ENCODE results near the gene TMEM255B. TPM values are rescaled to one million over a fixed set of nuclear protein-coding genes. Genes with fewer than 3 reads are reported as not detected.
"Not testable (repeated sequence)": the region's sequence is repeated elsewhere in the genome, so short reads cannot be mapped to it uniquely, and the experiment has no call there.

Gene TMEM255B
- total RNA-seq (2014; rRNA removed; shearing (Covaris generic)), result not detected in 2 replicates

DNA sequence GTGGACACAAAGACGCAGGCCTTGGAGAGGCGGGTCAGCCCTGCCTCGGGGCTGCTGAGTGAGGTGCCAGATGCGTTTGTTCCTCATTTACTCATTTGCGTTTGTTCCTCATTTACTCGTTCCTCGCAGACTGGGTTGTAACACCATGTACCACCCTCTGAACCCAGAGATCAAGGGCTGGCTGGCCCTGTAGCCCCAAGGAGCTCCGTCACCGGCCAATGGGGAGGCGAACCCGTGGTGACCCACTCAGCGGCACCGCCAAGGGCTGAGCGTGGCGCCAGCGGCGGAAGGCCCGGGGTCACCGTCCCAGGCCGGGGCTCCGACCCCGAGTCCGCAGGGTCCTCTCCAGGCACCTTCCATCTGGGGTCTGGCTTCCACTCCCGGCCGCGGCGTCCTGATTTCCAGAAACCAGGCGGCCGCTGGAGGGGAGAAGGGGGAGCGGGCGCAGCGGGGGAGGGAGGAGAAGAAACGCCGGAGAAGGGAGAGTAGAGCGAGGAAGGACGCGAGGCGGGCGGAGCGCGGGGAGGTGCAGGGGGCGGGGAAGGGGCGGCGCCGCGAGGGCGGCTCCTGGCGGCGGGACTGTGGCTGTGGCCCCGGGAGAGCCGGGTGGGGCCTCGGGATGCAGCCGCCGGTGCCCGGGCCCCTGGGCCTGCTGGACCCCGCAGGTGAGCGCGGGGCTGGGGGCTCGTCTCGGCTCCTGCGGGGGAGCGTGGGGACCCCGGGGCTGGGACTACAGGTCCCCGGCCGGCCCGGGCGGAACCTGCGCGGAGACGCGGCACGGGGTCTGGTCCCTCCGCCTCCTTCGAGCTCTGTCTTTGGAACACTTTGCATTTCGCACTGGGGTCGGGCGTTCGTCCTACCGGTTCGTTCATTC, at the start of gene TMEM255B:
Gene TMEM255B, plus strand, starts transcription at position 576 of the 874 bp plus-strand sequence. Its CDS starts 44 bp downstream, at position 620.
- Histone ChIP-seq H3K9me3 (replicated peaks) (no peaks in the 10 kb centered on the region), H3K4me3 (peak within 1 kb of the TSS; percentile 61), H3K27me3 (peaks cover 9% of the 10 kb centered on the region), H3K27ac (no peak within 1 kb of the TSS), H3K36me3 (no peaks in the 10 kb centered on the region), H3K4me1 (no peaks in the 10 kb centered on the region)
- DNase-seq, result peak; percentile 69 to 73

DNA sequence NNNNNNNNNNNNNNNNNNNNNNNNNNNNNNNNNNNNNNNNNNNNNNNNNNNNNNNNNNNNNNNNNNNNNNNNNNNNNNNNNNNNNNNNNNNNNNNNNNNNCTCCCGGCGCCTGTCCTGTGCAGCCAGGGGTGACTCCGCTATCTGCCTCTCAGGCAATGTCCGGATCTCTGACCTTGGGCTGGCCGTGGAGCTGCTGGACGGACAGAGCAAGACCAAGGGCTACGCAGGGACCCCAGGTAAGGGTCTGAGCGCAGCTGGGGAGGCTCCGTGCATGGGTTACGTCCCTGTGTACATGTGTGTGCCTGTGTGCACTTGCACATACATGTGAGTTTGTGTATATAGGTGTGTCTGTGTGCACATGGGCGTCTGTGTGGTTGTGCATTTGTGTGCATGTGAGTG, 36.1 kb upstream of the TMEM255B start:
- no peaks in the 10 kb centered on the region for H3K4me1 ChIP-seq
- H3K36me3 ChIP-seq, result no peaks in the 10 kb centered on the region
- no peak overlapping the region for H3K4me3 ChIP-seq
- H3K27me3 ChIP-seq, result no peaks in the 10 kb centered on the region
- DNase-seq, result no peak
- no peak overlapping the region for H3K27ac ChIP-seq
- H3K9me3 ChIP-seq (replicated peaks), result no peaks in the 10 kb centered on the region

DNA sequence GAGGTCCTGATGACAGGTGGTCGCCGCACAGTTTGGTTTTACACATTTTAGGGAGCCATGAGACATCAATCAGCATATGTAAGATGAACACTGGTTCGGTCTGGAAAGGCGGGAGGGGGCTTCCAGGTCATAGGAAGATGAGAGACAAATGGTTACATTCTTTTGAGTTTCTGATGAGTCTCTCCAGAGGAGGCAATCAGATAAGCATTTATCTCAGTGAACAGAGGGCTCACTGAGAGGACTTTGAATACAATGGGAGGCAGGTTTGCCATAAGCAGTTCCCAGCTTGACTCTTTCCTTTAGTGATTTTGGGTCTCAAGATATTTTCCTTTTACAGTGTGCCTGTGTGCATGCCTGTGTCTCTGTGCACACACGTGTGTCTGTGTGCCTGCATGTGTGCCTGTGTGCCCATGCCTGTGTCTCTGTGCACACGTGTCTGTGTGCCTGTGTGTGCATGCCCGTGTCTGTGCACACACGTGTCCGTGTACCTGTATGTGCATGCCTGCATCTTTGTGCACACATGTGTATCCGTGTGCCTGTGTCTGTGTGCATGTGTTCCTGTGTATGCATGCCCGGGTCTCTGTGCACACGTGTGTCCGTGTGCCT, 35.5 kb upstream of the TMEM255B start:
- no peak for DNase-seq
- no peak overlapping the region for H3K27ac ChIP-seq
- no peaks in the 10 kb centered on the region for H3K27me3 ChIP-seq
- H3K4me1 ChIP-seq, result no peaks in the 10 kb centered on the region
- H3K36me3 ChIP-seq, result no peaks in the 10 kb centered on the region
- no peaks in the 10 kb centered on the region for H3K9me3 ChIP-seq (replicated peaks)
- no peak overlapping the region for H3K4me3 ChIP-seq

DNA sequence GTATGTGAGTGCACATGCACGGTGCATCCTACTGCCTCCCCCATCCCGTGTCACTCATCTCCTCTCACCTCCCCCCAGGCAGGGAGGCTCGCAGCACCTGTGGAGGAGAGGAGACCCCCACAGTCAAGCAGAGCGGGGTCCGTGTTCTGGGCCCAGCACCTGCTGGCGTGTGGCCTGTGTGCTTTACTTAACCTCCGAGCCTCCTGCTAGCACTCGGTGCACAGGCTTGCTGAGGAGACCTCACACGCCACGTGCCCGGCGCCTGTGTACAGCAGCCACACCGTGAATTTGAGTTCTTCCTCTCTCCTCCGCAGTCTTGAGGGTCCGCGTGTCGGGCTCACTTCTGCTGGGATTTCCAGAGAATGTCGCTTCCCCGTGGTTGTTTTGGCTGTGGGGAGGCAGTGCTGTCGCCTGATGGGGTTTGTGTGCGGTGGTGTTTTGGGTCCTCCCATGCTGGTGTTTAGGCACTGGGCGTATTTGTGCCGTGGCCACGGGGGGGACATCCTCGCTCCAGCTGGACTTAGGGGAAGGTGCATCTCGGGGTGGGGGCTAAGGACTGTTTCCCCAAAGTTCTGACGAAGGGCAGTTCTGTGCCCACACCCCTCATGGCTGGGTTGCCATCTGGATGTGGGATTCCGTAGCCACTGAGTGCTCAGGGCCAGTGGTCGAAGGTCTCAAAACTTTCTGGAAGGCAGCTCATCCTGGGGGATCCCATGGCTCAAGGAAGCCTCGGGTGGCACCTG, 34.8 kb upstream of the TMEM255B start:
- Histone ChIP-seq H3K4me1 (no peaks in the 10 kb centered on the region), H3K4me3 (no peak overlapping the region), H3K27ac (no peak overlapping the region), H3K9me3 (replicated peaks) (no peaks in the 10 kb centered on the region), H3K27me3 (no peaks in the 10 kb centered on the region), H3K36me3 (no peaks in the 10 kb centered on the region)
- DNase-seq, result no peak

DNA sequence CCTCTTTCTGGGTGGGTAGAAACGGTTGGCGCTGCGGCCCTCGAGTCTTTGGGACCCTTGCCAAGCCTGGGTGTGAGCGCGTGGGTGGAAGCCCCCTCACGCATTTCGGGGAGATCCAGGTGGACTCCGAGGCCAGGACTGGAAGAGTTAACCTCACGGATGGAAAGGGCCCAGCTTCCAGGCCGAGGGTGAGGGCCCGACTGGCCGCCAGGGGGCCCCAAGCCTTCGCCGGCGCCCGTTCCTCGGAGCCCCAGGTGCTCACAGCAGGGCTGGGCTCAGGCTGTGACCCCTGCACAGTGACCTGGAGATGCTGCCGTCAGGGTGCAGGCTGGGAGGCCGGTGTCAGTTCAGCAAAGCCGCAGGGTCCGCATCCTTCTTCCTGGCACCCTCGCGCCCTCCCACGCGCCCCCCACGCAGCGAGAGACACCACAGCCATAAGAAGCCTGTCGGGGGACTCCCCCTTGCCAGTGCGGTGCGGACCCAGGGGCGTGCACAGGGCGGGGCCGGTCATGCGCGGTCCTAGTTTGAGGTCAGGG, 34.2 kb upstream of the TMEM255B start:
- no peak for DNase-seq
- H3K4me1 ChIP-seq, result no peaks in the 10 kb centered on the region
- no peak overlapping the region for H3K27ac ChIP-seq
- no peaks in the 10 kb centered on the region for H3K36me3 ChIP-seq
- no peaks in the 10 kb centered on the region for H3K9me3 ChIP-seq (replicated peaks)
- no peaks in the 10 kb centered on the region for H3K27me3 ChIP-seq
- H3K4me3 ChIP-seq, result no peak overlapping the region

DNA sequence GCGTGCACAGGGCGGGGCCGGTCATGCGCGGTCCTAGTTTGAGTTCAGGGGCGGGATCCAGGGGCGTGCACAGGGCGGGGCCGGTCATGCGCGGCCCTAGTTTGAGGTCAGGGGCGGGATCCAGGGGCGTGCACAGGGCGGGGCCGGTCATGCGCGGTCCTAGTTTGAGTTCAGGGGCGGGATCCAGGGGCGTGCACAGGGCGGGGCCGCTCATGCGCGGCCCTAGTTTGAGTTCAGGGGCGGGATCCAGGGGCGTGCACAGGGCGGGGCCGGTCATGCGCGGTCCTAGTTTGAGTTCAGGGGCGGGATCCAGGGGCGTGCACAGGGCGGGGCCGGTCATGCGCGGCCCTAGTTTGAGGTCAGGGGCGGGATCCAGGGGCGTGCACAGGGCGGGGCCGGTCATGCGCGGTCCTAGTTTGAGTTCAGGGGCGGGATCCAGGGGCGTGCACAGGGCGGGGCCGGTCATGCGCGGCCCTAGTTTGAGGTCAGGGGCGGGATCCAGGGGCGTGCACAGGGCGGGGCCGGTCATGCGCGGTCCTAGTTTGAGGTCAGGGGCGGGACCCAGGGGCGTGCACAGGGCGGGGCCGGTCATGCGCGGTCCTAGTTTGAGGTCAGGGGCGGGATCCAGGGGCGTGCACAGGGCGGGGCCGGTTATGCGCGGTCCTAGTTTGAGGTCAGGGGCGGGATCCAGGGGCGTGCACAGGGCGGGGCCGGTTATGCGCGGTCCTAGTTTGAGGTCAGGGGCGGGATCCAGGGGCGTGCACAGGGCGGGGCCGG, 33.5 kb upstream of the TMEM255B start:
- not testable (repeated sequence) for H3K27ac ChIP-seq; H3K36me3 ChIP-seq; H3K4me3 ChIP-seq; H3K27me3 ChIP-seq; H3K4me1 ChIP-seq; DNase-seq; H3K9me3 ChIP-seq (replicated peaks)

DNA sequence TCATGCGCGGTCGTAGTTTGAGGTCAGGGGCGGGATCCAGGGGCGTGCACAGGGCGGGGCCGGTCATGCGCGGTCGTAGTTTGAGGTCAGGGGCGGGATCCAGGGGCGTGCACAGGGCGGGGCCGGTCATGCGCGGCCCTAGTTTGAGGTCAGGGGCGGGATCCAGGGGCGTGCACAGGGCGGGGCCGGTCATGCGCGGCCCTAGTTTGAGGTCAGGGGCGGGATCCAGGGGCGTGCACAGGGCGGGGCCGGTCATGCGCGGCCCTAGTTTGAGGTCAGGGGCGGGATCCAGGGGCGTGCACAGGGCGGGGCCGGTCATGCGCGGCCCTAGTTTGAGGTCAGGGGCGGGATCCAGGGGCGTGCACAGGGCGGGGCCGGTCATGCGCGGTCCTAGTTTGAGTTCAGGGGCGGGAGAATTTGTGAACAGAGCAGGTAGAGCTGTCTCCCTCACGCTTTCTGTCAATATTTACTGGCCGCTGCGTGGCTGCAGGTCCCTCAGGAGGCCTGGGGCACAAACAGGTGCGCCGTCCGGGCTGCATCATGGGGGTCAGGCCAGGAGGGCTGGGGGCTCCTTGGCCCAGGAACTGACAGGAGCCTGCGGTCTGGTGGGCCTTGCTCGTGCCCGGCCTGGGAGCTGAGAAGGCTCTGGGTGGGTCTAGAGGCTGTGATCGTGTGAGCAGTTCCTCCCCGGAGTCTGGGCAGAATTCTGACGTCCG, 32.8 kb upstream of the TMEM255B start:
- DNase-seq; H3K36me3 ChIP-seq; H3K4me1 ChIP-seq; H3K4me3 ChIP-seq; H3K27ac ChIP-seq; H3K9me3 ChIP-seq (replicated peaks); H3K27me3 ChIP-seq: not testable (repeated sequence)

DNA sequence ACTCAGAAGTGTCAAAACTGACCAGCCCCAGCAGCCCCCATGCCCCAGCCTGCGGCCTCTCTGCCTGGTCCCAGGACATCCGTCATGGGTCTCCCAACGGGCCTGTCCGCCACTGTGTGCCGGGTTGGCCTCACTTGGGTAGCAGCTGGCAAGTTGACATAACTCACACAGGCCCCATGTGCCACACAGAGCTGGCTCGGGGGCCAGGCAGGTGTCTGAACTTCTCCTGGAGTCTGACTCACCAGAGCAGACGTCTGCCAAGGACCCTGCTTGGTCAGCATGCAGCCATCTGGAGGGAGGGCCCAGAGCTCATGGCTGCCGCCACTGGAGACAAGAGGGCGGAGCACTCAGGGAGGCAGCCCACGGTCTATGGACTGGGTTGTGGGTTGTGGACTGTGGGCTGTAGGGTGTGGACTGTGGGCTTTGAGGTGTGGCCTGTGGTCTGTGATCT, 32.0 kb upstream of the TMEM255B start:
- no peaks in the 10 kb centered on the region for H3K4me1 ChIP-seq
- no peaks in the 10 kb centered on the region for H3K27me3 ChIP-seq
- no peak overlapping the region for H3K27ac ChIP-seq
- no peak for DNase-seq
- no peaks in the 10 kb centered on the region for H3K36me3 ChIP-seq
- no peak overlapping the region for H3K4me3 ChIP-seq
- H3K9me3 ChIP-seq (replicated peaks), result no peaks in the 10 kb centered on the region

DNA sequence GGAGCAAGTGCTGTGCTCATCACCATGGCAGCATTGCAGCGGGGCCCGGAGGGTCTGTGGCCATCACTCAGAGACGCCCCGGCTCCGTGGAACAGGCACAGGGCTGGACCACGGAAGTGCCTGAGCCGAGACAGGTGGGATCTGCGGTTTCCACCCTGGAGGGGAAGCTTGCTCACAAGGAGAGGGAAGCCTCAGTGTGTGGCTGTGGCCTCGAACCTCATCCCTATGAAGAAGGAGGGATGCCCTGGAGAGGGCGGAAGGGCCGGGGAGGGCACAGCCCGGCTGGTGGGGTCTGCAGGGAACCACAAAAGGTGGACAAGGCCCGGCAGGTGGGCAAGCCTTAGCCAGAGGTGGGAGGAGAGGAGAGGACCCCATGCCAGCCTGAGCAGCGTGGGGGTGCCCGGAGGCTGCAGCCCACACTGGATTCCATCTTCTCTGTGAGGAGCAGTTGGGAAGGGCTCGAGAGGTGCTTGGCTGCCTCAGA, 30.4 kb upstream of the TMEM255B start:
- Histone ChIP-seq H3K4me1 (no peaks in the 10 kb centered on the region), H3K27ac (no peak overlapping the region), H3K4me3 (no peak overlapping the region), H3K9me3 (replicated peaks) (no peaks in the 10 kb centered on the region), H3K27me3 (no peaks in the 10 kb centered on the region), H3K36me3 (no peaks in the 10 kb centered on the region)
- DNase-seq, result no peak

DNA sequence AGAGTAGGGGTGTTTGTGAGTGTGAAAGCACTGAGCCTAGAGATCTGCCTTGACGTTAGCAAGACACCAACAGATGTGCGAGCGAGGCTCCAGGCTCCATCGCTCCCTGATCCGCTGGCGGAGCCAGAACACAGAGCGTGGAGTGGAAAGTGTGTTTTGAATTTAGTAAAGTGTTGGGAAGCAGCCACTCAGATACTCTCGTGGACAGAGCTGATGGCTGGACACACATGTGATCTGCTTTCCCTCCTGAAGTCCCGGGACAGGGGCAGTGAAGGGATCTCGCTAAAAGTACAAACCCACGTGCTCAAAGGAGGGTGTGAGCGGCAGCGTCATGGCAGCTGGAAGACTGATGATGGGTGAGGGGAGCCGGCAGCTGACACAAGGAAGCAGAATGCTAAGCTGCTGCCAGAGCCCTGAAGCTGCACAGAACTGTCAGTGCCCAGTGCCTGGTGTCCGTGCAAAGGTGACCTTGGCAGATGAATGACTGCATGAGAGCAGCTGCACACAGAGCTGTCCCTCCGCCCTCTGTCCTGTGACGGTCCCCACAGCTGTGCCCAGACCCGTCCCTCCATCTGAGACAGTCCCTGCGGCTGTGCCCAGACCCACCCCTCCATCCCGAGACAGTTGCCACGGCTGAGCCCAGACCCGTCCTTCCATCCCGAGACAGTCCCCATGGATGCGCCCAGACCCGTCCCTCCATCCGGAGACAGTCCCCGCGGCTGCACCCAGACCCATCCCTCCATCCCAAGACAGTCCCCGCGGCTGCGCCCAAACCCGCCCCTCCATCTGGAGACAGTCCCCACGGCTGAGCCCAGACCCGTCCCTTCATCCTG, 29.6 kb upstream of the TMEM255B start:
- no peaks in the 10 kb centered on the region for H3K4me1 ChIP-seq
- H3K9me3 ChIP-seq (replicated peaks), result no peaks in the 10 kb centered on the region
- no peak for DNase-seq
- no peaks in the 10 kb centered on the region for H3K27me3 ChIP-seq
- H3K4me3 ChIP-seq, result no peak overlapping the region
- no peaks in the 10 kb centered on the region for H3K36me3 ChIP-seq
- no peak overlapping the region for H3K27ac ChIP-seq

DNA sequence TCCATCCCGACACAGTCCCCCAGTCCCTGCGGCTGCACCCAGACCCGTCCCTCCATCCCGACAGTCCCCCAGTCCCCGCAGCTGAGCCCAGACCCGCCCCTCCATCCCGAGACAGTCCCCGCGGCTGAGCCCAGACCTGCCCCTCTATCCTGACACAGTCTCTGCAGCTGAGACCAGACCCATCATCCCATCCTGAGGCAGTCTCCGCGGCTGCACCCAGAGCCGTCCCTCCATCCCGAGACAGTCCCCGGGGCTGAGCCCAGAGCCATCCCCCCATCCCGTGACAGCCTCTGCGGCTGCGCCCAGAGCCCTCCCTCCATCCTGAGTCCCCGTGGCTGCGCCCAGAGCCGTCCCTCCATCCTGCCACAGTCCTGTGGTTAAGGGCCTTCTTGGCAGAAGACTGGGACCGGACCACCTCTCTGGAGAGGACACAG, 28.8 kb upstream of the TMEM255B start:
- H3K27me3 ChIP-seq, result no peaks in the 10 kb centered on the region
- no peaks in the 10 kb centered on the region for H3K36me3 ChIP-seq
- no peaks in the 10 kb centered on the region for H3K9me3 ChIP-seq (replicated peaks)
- no peaks in the 10 kb centered on the region for H3K4me1 ChIP-seq
- no peak overlapping the region for H3K4me3 ChIP-seq
- no peak for DNase-seq
- H3K27ac ChIP-seq, result no peak overlapping the region

DNA sequence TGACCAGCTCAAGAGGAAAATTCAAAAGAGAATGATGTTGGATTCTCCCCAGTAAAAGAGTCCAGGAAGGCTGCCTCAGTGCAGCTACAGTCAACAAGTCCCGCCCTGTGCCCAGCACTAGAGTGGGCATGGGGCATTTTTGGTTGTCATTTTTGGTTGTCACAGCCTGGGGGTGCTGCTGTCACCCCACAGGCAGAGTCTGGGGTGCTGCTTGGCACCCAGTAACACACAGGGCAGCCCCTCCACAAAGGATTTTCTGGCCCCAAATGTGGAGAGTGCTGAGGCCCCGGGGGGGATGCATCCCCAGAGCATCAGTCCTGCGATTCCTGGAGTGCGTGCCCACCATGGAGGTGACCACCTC, 28.2 kb upstream of the TMEM255B start:
- Histone ChIP-seq H3K4me1 (no peaks in the 10 kb centered on the region), H3K9me3 (replicated peaks) (no peaks in the 10 kb centered on the region), H3K27ac (no peak overlapping the region), H3K4me3 (no peak overlapping the region), H3K36me3 (no peaks in the 10 kb centered on the region), H3K27me3 (no peaks in the 10 kb centered on the region)
- no peak for DNase-seq
